Measurements from ENCODE around the gene GRIN2A. TPM values are rescaled to one million over a fixed set of nuclear protein-coding genes. Genes with fewer than 3 reads are reported as not detected.

Gene GRIN2A
- total and polyA plus RNA-seq, 10 donors: under 0.01 to 0.10 (median 0.03) TPM; not detected in 7

DNA sequence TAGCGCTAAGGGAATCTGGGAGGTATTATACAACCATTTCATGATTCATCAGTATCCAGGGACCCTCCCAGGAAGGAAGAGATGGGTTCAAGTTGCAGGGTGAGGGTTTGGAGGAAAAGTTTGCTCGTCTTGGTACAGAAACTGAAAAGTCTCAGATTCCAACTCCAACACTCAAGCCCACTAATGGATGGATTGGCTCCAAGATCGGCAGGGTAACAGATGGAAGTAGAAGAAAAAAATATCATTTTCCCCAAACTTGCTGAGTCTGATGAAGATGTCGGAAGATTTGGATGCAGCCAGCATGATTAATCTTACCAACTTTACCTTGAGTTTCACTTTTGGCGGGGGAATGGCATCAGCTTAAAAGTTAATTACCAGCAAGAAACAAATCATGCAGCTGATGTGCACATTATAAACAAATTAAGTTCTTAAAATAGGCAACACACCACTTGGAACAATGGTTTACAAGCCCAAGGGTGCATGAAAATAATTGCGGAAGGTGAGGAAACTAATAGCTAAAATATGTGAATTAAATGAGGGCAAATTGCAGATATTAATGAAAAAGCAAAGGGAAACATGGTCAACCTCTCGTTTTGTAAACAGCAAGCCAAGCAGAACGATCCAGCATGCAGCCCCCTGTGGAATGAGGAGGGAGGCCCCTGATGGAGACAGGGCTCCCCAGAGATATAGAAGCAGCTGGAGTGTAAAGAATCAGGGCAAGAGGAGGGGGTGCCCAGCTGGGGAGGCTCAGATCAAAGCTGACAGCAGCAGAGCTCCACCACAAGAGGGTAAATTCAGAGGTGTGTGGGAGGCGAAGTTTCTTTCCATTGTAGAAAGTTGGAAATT lies 44.1 kb upstream of the GRIN2A start:
- 60 to 64% (median 61%) methylated on average over 9 of the region's 9 CpGs for WGBS, 5 donors
- no peak for TF ChIP-seq POLR2AphosphoS5 (IDR thresholded peaks at IDR 0.05)
- Histone ChIP-seq H3K4me3 (no peak overlapping the region), H3K27ac (no peak overlapping the region), H3K27me3 (replicated peaks in 1 of 7) (peaks cover 0 to 35% (median 0%) of the 10 kb centered on the region in 7 donors), H3K4me1 (peaks cover 0 to 19% (median 0%) of the 10 kb centered on the region in 6 donors), H3K9me3 (peaks cover 0 to 6% (median 0%) of the 10 kb centered on the region in 8 donors), H3K36me3 (no peaks in the 10 kb centered on the region)
- intact Hi-C loops (cut with DNase I; ENCODE audit: low total_unique reads): no loop called here
- DNase-seq: no peak

DNA sequence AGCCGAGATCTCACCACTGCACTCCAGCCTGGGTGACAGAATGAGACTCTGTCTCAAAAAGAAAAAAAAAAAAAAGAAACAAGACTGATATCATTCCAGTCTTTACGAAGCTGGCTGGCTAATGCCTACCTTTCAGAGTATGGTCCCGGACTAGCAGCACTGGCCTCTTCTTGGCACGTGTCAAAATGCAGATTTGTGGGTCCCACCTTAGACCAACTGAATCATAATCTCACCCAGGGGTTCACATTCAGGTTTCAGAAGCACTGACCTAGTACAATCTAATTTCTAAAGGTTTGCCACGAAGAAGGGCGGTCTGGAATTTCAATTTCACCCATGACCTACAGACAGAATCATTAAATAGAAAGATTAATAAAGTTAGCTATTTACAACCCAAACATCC lies 43.4 kb upstream of the GRIN2A start:
- Histone ChIP-seq H3K9me3 (no peaks in the 10 kb centered on the region), H3K27me3 (replicated peaks in 1 of 7) (peaks cover 0 to 35% (median 0%) of the 10 kb centered on the region in 7 donors), H3K36me3 (no peaks in the 10 kb centered on the region), H3K27ac (no peak overlapping the region), H3K4me1 (peaks cover 0 to 19% (median 0%) of the 10 kb centered on the region in 6 donors), H3K4me3 (no peak overlapping the region)
- intact Hi-C loops (cut with DNase I; ENCODE audit: low total_unique reads): no loop called here
- no peak for DNase-seq
- 71 to 88% (median 85%) methylated on average over 6 of the region's 6 CpGs for WGBS, 5 donors
- TF ChIP-seq, protein P1, sequence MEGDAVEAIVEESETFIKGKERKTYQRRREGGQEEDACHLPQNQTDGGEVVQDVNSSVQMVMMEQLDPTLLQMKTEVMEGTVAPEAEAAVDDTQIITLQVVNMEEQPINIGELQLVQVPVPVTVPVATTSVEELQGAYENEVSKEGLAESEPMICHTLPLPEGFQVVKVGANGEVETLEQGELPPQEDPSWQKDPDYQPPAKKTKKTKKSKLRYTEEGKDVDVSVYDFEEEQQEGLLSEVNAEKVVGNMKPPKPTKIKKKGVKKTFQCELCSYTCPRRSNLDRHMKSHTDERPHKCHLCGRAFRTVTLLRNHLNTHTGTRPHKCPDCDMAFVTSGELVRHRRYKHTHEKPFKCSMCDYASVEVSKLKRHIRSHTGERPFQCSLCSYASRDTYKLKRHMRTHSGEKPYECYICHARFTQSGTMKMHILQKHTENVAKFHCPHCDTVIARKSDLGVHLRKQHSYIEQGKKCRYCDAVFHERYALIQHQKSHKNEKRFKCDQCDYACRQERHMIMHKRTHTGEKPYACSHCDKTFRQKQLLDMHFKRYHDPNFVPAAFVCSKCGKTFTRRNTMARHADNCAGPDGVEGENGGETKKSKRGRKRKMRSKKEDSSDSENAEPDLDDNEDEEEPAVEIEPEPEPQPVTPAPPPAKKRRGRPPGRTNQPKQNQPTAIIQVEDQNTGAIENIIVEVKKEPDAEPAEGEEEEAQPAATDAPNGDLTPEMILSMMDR (IDR thresholded peaks at IDR 0.05 in 8 of 11, conservative IDR thresholded peaks at IDR 0.05 in 3 of 11): no peak

DNA sequence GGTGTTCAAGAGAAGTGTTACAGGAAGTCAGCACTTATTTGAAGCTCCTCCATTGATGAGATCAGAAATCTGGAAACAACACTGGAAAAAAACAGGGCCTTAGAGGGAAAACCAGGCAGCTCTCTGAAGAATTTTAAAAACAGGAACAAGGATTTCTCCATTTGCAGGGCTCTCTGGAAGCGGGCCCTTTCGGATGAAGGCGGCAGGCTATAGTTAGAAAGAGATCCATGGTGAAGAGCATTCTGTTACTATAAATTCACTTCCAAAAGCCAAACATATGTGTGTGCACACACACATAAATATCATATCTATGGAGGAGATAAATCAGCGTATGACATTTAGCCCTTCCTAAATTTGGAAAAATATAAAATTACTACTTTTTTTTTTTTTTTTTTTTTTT lies 42.6 kb upstream of the GRIN2A start:
- intact Hi-C loops (cut with DNase I; ENCODE audit: low total_unique reads): no loop called here
- 91 to 96% (median 93%) methylated on average over 4 of the region's 4 CpGs for WGBS, 5 donors

DNA sequence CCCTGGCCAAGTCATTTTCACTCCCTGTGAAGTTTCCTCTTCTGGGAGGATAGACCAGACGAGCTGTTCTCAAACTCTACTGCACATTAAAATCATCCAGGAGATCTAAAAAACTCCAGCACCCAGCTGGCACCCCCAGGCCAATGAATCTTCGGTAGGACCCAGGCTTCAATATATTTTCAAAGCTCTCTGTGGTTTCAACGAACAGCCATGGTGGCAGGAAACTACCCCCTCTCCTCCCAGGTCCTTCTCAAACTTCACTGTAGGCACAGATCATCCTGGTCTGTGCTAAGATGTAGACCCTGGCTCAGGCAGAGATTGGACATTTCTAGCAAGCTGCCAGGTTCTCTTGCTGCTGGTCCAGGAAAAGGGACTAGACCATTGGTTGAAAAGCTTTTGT lies 38.7 kb upstream of the GRIN2A start:
- DNase-seq: no peak
- no peak overlapping the region for H3K27ac ChIP-seq
- no peaks in the 10 kb centered on the region for H3K36me3 ChIP-seq
- H3K4me1 ChIP-seq: no peaks in the 10 kb centered on the region
- no peak for TF ChIP-seq POLR2AphosphoS5 (IDR thresholded peaks at IDR 0.05)
- TF ChIP-seq POLR2A (IDR thresholded peaks at IDR 0.05): no peak
- TF ChIP-seq, protein P1 (IDR thresholded peaks at IDR 0.05 in 8 of 11, conservative IDR thresholded peaks at IDR 0.05 in 3 of 11): no peak
- intact Hi-C loops (cut with DNase I; ENCODE audit: low total_unique reads): no loop called here
- peaks cover 0 to 29% (median 0%) of the 10 kb centered on the region in 7 donors for H3K27me3 ChIP-seq (replicated peaks in 1 of 7)
- 19 to 49% (median 27%) methylated on average over 3 of the region's 3 CpGs for WGBS, 5 donors
- no peak overlapping the region for H3K4me3 ChIP-seq
- H3K9me3 ChIP-seq: no peaks in the 10 kb centered on the region

More for the DNA sequence above, 42.6 kb upstream of the GRIN2A start:
- H3K36me3 ChIP-seq: no peaks in the 10 kb centered on the region
- TF ChIP-seq POLR2AphosphoS5 (IDR thresholded peaks at IDR 0.05) (no peak), POLR2A (IDR thresholded peaks at IDR 0.05) (no peak)
- TF ChIP-seq, protein P1 (IDR thresholded peaks at IDR 0.05 in 8 of 11, conservative IDR thresholded peaks at IDR 0.05 in 3 of 11): no peak
- no peak overlapping the region for H3K27ac ChIP-seq
- no peak overlapping the region for H3K4me3 ChIP-seq
- DNase-seq: no peak
- no peaks in the 10 kb centered on the region for H3K9me3 ChIP-seq
- H3K4me1 ChIP-seq: peaks cover 0 to 19% (median 0%) of the 10 kb centered on the region in 6 donors
- peaks cover 0 to 35% (median 0%) of the 10 kb centered on the region in 7 donors for H3K27me3 ChIP-seq (replicated peaks in 1 of 7)

Data from spleen (tissue), 11 donors.